Chondrocyte (in vitro differentiated cells): ENCODE data around the gene RYR2. TPM values are rescaled to one million over a fixed set of nuclear protein-coding genes. Genes with fewer than 3 reads are reported as not detected.

ENCODE experiments used
- DNase-seq: peaks from one replicate; pipeline ENCODE4 v3.0.0; 2021; ENCODE audit warnings: mixed read lengths, low spot score
- H3K27ac Mint-ChIP-seq: one replicate; pipeline ENCODE4 v1.8.0; 2021; ENCODE audit warnings: mild to moderate bottlenecking, moderate library complexity, mixed read lengths; ENCODE audit not compliant: unreplicated experiment
- H3K27me3 Mint-ChIP-seq: 2 replicates; pipeline ENCODE4 v1.8.0; 2021; ENCODE audit warnings: low read depth, mixed read lengths
- H3K36me3 Mint-ChIP-seq: 2 replicates; pipeline ENCODE4 v1.8.0; 2021; ENCODE audit warnings: low read depth, mixed read lengths
- H3K4me1 Mint-ChIP-seq: 2 replicates; pipeline ENCODE4 v1.8.0; 2021; ENCODE audit warnings: low read depth, mild to moderate bottlenecking, mixed read lengths
- H3K4me3 Mint-ChIP-seq: one replicate; pipeline ENCODE4 v1.8.0; 2021; ENCODE audit warnings: mild to moderate bottlenecking, moderate library complexity, mixed read lengths; ENCODE audit not compliant: unreplicated experiment
- H3K9me3 Mint-ChIP-seq: 2 replicates; pipeline ENCODE4 v1.8.0; 2021; ENCODE audit warnings: low read depth, mixed read lengths
- total RNA-seq: library from RNA; stranded (reverse); gene quantifications from 3 replicates; pipeline ENCODE4 v1.2.1, GENCODE V29; 2021
- TF ChIP-seq, protein P1 (sequence below): fragments of 200-600 bp; sonication (generic); IDR thresholded peaks from 2 replicates; pipeline ENCODE4 v1.5.0; 2021; ENCODE audit warnings: antibody characterized with exemption, mild to moderate bottlenecking, moderate library complexity

The RYR2 gene
- total RNA-seq, 1 donor from 2014 or later: 0.12 TPM

DNA sequence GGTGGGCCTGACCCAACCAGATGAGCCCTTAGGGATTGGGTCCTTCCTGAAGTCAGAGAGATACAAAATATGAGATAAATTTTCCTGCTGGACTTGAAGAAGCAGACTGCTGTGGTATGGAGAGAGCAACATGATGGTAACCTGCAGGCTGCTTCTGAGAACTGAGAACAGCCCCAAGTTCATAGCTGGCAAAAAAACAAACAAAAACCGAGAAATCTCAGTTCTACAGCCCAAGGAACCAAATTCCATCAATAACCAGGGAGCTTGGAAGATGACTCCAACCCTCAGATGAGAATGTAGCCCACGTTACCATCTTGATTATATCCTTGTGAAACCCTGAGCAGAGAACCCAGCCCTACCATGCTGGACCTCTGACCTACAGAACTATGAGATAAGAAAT is 532.6 kb downstream of the RYR2 start:
- no peak overlapping the region for H3K4me3 Mint-ChIP-seq
- no peaks in the 10 kb centered on the region for H3K36me3 Mint-ChIP-seq
- H3K9me3 Mint-ChIP-seq: peaks cover 29% of the 10 kb centered on the region
- TF ChIP-seq, protein P1, sequence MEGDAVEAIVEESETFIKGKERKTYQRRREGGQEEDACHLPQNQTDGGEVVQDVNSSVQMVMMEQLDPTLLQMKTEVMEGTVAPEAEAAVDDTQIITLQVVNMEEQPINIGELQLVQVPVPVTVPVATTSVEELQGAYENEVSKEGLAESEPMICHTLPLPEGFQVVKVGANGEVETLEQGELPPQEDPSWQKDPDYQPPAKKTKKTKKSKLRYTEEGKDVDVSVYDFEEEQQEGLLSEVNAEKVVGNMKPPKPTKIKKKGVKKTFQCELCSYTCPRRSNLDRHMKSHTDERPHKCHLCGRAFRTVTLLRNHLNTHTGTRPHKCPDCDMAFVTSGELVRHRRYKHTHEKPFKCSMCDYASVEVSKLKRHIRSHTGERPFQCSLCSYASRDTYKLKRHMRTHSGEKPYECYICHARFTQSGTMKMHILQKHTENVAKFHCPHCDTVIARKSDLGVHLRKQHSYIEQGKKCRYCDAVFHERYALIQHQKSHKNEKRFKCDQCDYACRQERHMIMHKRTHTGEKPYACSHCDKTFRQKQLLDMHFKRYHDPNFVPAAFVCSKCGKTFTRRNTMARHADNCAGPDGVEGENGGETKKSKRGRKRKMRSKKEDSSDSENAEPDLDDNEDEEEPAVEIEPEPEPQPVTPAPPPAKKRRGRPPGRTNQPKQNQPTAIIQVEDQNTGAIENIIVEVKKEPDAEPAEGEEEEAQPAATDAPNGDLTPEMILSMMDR: no peak
- H3K27me3 Mint-ChIP-seq: no peaks in the 10 kb centered on the region
- H3K4me1 Mint-ChIP-seq: no peaks in the 10 kb centered on the region
- no peak overlapping the region for H3K27ac Mint-ChIP-seq
- no peak for DNase-seq

DNA sequence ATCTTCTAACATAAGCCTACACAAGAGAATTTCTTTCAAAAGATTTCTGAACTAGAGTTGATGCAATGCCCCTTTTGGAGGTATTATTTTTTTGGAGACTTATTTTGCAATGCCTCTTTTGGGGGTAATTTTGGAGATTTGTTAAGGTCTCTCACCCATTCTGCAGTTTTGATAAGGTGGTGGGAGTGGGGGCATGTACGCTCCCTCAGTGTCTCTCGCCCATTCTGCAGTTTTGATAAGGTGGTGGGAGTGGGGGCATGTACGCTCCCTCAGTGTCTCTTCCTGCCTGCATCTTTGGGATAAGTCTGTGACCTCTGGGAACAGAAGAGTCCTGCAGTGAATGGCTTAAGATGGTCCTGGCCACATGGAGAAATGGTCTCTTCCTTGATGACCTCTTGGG is 536.6 kb downstream of the RYR2 start:
- Mint-ChIP-seq H3K4me1 (no peaks in the 10 kb centered on the region), H3K27ac (no peak overlapping the region), H3K36me3 (no peaks in the 10 kb centered on the region), H3K9me3 (peaks cover 39% of the 10 kb centered on the region), H3K27me3 (no peaks in the 10 kb centered on the region), H3K4me3 (no peak overlapping the region)
- DNase-seq: no peak
- TF ChIP-seq, protein P1: no peak

DNA sequence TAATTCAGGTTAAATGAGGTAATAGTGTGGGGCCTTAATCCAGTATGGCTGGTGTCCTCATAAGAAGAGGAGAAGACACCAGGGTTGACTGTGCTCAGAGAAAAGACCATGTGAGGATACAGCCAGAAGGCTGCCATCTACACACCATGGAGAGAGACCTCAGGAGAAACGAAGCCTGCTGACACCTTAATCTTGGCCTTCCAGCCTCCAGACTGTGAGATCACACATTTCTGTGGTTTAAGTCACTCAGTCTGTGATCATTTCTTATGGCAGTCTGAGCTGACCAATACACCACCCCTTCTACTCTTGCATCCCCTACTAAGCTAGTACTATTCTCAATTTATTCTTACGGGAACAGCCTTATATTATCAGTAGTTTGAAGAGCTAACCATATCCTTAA is 538.7 kb downstream of the RYR2 start:
- H3K9me3 Mint-ChIP-seq: peaks cover 29% of the 10 kb centered on the region
- H3K27me3 Mint-ChIP-seq: no peaks in the 10 kb centered on the region
- H3K4me1 Mint-ChIP-seq: no peaks in the 10 kb centered on the region
- TF ChIP-seq, protein P1: no peak
- H3K27ac Mint-ChIP-seq: no peak overlapping the region
- H3K4me3 Mint-ChIP-seq: no peak overlapping the region
- DNase-seq: no peak
- H3K36me3 Mint-ChIP-seq: no peaks in the 10 kb centered on the region

DNA sequence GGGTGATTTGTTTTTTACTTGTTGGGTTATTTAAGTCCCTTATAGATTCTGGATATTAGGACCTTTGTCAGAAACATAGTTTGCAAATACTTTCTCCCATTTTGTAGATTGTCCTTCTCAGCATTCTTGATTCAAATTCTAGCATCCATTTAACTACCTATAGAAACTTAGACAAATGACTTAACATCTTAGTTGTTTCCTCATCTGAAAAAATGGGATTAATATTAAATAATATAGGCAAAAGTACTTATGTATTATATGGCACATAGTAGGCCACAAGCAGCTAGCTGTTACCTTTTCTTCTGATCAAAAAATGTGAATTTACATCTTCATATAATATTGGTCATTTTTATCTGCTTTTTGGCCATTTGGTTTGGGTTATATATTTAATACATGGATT is 541.3 kb downstream of the RYR2 start:
- DNase-seq: no peak
- TF ChIP-seq, protein P1: no peak
- H3K9me3 Mint-ChIP-seq: peaks cover 15% of the 10 kb centered on the region
- no peaks in the 10 kb centered on the region for H3K27me3 Mint-ChIP-seq
- no peaks in the 10 kb centered on the region for H3K36me3 Mint-ChIP-seq
- H3K27ac Mint-ChIP-seq: no peak overlapping the region
- H3K4me1 Mint-ChIP-seq: no peaks in the 10 kb centered on the region
- no peak overlapping the region for H3K4me3 Mint-ChIP-seq

DNA sequence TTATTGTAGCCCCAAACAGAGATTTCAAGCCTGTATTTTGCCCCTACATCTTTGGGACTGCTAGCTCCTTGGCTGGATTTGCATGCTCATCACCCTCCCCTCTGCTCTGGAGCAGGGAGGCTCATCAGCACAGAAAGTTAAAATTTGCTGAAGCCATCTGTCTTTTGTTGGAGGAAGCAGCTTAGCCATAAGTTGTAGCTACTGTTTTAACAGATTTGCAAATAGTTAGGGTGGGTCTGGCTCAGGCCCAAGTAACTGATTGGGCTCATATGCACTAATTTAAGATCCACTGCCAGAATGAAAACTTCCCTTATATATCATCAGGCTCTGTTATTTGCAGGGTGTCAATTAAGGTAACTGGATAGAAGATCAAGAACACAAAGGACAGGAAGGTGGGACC is 541.8 kb downstream of the RYR2 start:
- no peaks in the 10 kb centered on the region for H3K36me3 Mint-ChIP-seq
- no peak overlapping the region for H3K27ac Mint-ChIP-seq
- H3K4me1 Mint-ChIP-seq: no peaks in the 10 kb centered on the region
- H3K27me3 Mint-ChIP-seq: no peaks in the 10 kb centered on the region
- no peak for DNase-seq
- peaks cover 13% of the 10 kb centered on the region for H3K9me3 Mint-ChIP-seq
- H3K4me3 Mint-ChIP-seq: no peak overlapping the region
- TF ChIP-seq, protein P1: no peak
